CD14-positive monocyte (primary cell): Measurements from ENCODE around the gene BAD. TPM values are rescaled to one million over a fixed set of nuclear protein-coding genes. Genes with fewer than 3 reads are reported as not detected.

ENCODE experiments used
- DNase-seq, 3 donors: peaks; one replicate each; pipeline ENCODE4 v3.0.0-alpha.2; 2011 to 2022
- H2AFZ ChIP-seq: 2 replicates; pipeline ENCODE4 v1.6.0; 2012; ENCODE audit warnings: mild to moderate bottlenecking, low read depth, low read length, inconsistent platforms; ENCODE audit not compliant: insufficient read depth, poor library complexity, severe bottlenecking
- H3K27ac ChIP-seq, 2 donors: 1 replicate in 1 of 2; 2 replicates in 1 of 2; pipeline ENCODE4 v1.5.1; 2012 to 2013; ENCODE audit warnings: low read length in 2 of 2, control low read depth in 1 of 2, inconsistent platforms in 1 of 2, low read depth in 1 of 2, mild to moderate bottlenecking in 1 of 2
- H3K27me3 ChIP-seq, 2 donors: one replicate each; pipeline versions ENCODE4 v1.6.0 to v1.6.1; 2011 to 2013; ENCODE audit warnings: low read length in 2 of 2; ENCODE audit not compliant: control insufficient read depth in 2 of 2, insufficient read depth in 2 of 2
- H3K36me3 ChIP-seq, 2 donors: replicated peaks in 1 of 2; 1 replicate in 1 of 2; 2 replicates in 1 of 2; pipeline versions ENCODE4 v1.5.1 to v1.6.1; 2012 to 2013; ENCODE audit warnings: low read length in 2 of 2, control low read depth in 1 of 2, inconsistent platforms in 1 of 2, mild to moderate bottlenecking in 1 of 2; ENCODE audit not compliant: insufficient read depth in 2 of 2, control insufficient read depth in 1 of 2
- H3K4me1 ChIP-seq, 2 donors: 1 replicate in 1 of 2; 2 replicates in 1 of 2; pipeline versions ENCODE4 v1.5.1 to v1.6.1; 2012 to 2013; ENCODE audit warnings: low read length in 2 of 2, control low read depth in 1 of 2, inconsistent platforms in 1 of 2, mild to moderate bottlenecking in 1 of 2, moderate library complexity in 1 of 2; ENCODE audit not compliant: insufficient read depth in 2 of 2, control insufficient read depth in 1 of 2
- H3K4me2 ChIP-seq: replicated peaks from 2 replicates; pipeline ENCODE3; 2012; ENCODE audit warnings: low read length, moderate library complexity, mild to moderate bottlenecking; ENCODE audit not compliant: poor library complexity, severe bottlenecking; ENCODE audit errors: extremely low read depth
- H3K4me3 ChIP-seq, 3 experiments: fragments of 200-600 bp in 1 of 3; sonication (generic) in 1 of 3; replicated peaks in 1 of 3; 1 replicate in 2 of 3; 2 replicates in 1 of 3; pipeline ENCODE4 v1.5.1; 2011 to 2013; ENCODE audit warnings: low read length in 3 of 3, mild to moderate bottlenecking in 3 of 3, control low read depth in 2 of 3, low read depth in 2 of 3, inconsistent platforms in 1 of 3, moderate library complexity in 1 of 3
- H3K79me2 ChIP-seq: 2 replicates; pipeline ENCODE4 v1.6.0; 2012; ENCODE audit warnings: mild to moderate bottlenecking, control low read depth, inconsistent platforms, low read length, moderate library complexity; ENCODE audit not compliant: insufficient read depth
- H3K9ac ChIP-seq: 2 replicates; pipeline ENCODE4 v1.6.0; 2017; ENCODE audit warnings: low read length, mild to moderate bottlenecking; ENCODE audit not compliant: insufficient read depth, poor library complexity, severe bottlenecking
- H3K9me3 ChIP-seq, 2 donors: replicated peaks in 1 of 2; 1 replicate in 1 of 2; 2 replicates in 1 of 2; pipeline versions ENCODE4 v1.5.1 to v1.6.1; 2012 to 2013; ENCODE audit warnings: low read length in 2 of 2, control low read depth in 1 of 2; ENCODE audit not compliant: control insufficient read depth in 1 of 2, insufficient read depth in 1 of 2
- H4K20me1 ChIP-seq: 2 replicates; pipeline ENCODE4 v1.6.0; 2012; ENCODE audit warnings: mild to moderate bottlenecking, low read length, control low read depth, moderate library complexity; ENCODE audit not compliant: insufficient read depth
- H3K27ac Mint-ChIP-seq, 7 donors: one replicate each; pipeline ENCODE4 v1.8.0; 2020; ENCODE audit warnings: mild to moderate bottlenecking in 7 of 7, mixed read lengths in 7 of 7, moderate library complexity in 6 of 7, inconsistent platforms in 2 of 7
- H3K27me3 Mint-ChIP-seq, 3 donors: one replicate each; pipeline ENCODE4 v1.8.0; 2021 to 2022; ENCODE audit warnings: low read depth in 3 of 3, mild to moderate bottlenecking in 3 of 3, mixed read lengths in 3 of 3, moderate library complexity in 3 of 3, inconsistent platforms in 1 of 3
- H3K36me3 Mint-ChIP-seq, 2 donors: one replicate each; pipeline ENCODE4 v1.8.0; 2020; ENCODE audit warnings: mixed read lengths in 2 of 2, inconsistent platforms in 1 of 2, mild to moderate bottlenecking in 1 of 2
- H3K4me1 Mint-ChIP-seq: one replicate; pipeline ENCODE4 v1.8.0; 2020; ENCODE audit warnings: mild to moderate bottlenecking, mixed read lengths
- H3K4me3 Mint-ChIP-seq, 2 donors: one replicate each; pipeline ENCODE4 v1.8.0; 2020; ENCODE audit warnings: mild to moderate bottlenecking in 2 of 2, mixed read lengths in 2 of 2, moderate library complexity in 1 of 2
- H3K9me3 Mint-ChIP-seq, 7 donors: one replicate each; pipeline ENCODE4 v1.8.0; 2020 to 2022; ENCODE audit warnings: mixed read lengths in 7 of 7, mild to moderate bottlenecking in 6 of 7, moderate library complexity in 6 of 7, inconsistent platforms in 2 of 7
- CTCF ChIP-seq: fragments of 200-600 bp; IDR thresholded peaks from one replicate; pipeline ENCODE4 v1.8.0; 2022; ENCODE audit warnings: antibody characterized with exemption, mild to moderate bottlenecking
- WGBS: methylation state at CpG from one replicate; pipeline ENCODE4 v1.1.5; 2013; ENCODE audit warnings: missing lambda C conversion rate; ENCODE audit not compliant: insufficient coverage; 5-methylcytosine and 5-hydroxymethylcytosine counted together
- intact Hi-C, 2 donors: fragments of 100-400 bp; cut with micrococcal nuclease; formaldehyde crosslinking; loops; one replicate each; pipeline versions ENCODE4 v1.15.0 to v1.15.1; 2023
- polyA plus RNA-seq, 3 donors: library from polyadenylated mRNA; depleted of rRNA in 1 of 3; unstranded in 2 of 3; stranded (reverse) in 1 of 3; fragments of 300-500 nt in 2 of 3; fragments of >200 nt in 1 of 3; fragmentation: Illumina TruSeq in 2 of 3; gene quantifications; 1 replicate in 2 of 3; 2 replicates in 1 of 3; pipeline ENCODE4 v1.2.3, GENCODE V29; 2012 to 2021

Gene BAD
- polyA plus RNA-seq, 3 donors, result 21.1 to 63.2 (median 48.7) TPM

- Histone ChIP-seq H3K27me3 (peaks cover 11 to 15% of the 10 kb centered on the region in 2 donors), H3K27ac (peak overlapping the region; percentile 96 to 97), H4K20me1 (peaks cover 30% of the 10 kb centered on the region), H3K9me3 (peaks cover 0 to 3% of the 10 kb centered on the region in 2 donors), H3K9ac (peak overlapping the region; percentile 83), H3K36me3 (peaks cover 9 to 16% of the 10 kb centered on the region in 2 donors), H3K79me2 (peaks cover 33% of the 10 kb centered on the region), H3K4me1 (peaks cover 46 to 54% of the 10 kb centered on the region in 2 donors), H2AFZ (peak overlapping the region; percentile 12), H3K4me2 (peak overlapping the region; percentile 75), H3K4me3 (peak overlapping the region; percentile 28 to 91 (median 70))
- Mint-ChIP-seq H3K4me1 (peaks cover 52% of the 10 kb centered on the region), H3K9me3 (peaks cover 0 to 8% (median 4%) of the 10 kb centered on the region in 7 donors), H3K36me3 (peaks cover 12 to 16% of the 10 kb centered on the region in 2 donors), H3K27me3 (peaks cover 19 to 29% (median 27%) of the 10 kb centered on the region in 3 donors), H3K4me3 (peak overlapping the region; percentile 79 to 89), H3K27ac (peak overlapping the region; percentile 96 to 99 (median 99))
- TF ChIP-seq CTCF, result peak; percentile 95
- DNase-seq, result peak; percentile 90 to 93 (median 91)
- intact Hi-C loops, result loop anchor here (1.0 to 5.0 kb wide), 8 partner anchors 13 to 98 kb away; partner anchors contain the start of genes FERMT3 (in 2 of the 2), FKBP2 (in 2 of the 2), CCDC88B (in 1 of the 2) and TRMT112 (in 1 of the 2)
- WGBS, result under 1% methylated on average over 41 of the region's 46 CpGs
These were observed 20.0 kb upstream of the BAD start for GRCh38 chr11:64304316-64305072.

GRCh38 chr11:64304032-64304315 lies 19.5 kb upstream of the BAD start:
- Histone ChIP-seq H2AFZ (no peak overlapping the region), H4K20me1 (peaks cover 26% of the 10 kb centered on the region), H3K9me3 (peaks cover 0 to 3% of the 10 kb centered on the region in 2 donors), H3K36me3 (peaks cover 9 to 12% of the 10 kb centered on the region in 2 donors), H3K79me2 (peaks cover 28% of the 10 kb centered on the region), H3K4me2 (peak overlapping the region; percentile 75), H3K4me1 (peaks cover 48 to 59% of the 10 kb centered on the region in 2 donors), H3K27ac (peak overlapping the region; percentile 96 to 97), H3K27me3 (peaks cover 12 to 20% of the 10 kb centered on the region in 2 donors), H3K9ac (peak overlapping the region; percentile 83), H3K4me3 (peak overlapping the region; percentile 28 to 91 (median 70))
- intact Hi-C loops, result loop anchor here (1.0 to 5.0 kb wide), 5 partner anchors 34 to 97 kb away; partner anchors contain the start of genes FKBP2 (in 2 of the 2) and FERMT3 (in 1 of the 2)
- peaks cover 0 to 12% (median 6%) of the 10 kb centered on the region in 7 donors for H3K9me3 Mint-ChIP-seq
- H3K36me3 Mint-ChIP-seq, result peaks cover 11% of the 10 kb centered on the region in 2 donors
- peak overlapping the region; percentile 96 to 99 (median 99) for H3K27ac Mint-ChIP-seq
- no peak for TF ChIP-seq CTCF
- no peak for DNase-seq
- H3K27me3 Mint-ChIP-seq, result peaks cover 24 to 34% (median 33%) of the 10 kb centered on the region in 3 donors
- H3K4me3 Mint-ChIP-seq, result peak overlapping the region; percentile 79 to 89
- H3K4me1 Mint-ChIP-seq, result peaks cover 56% of the 10 kb centered on the region
- WGBS, result 70% methylated on average over 2 of the region's 5 CpGs
